ENCODE data around the gene IQCM.
"Not testable (repeated sequence)": the region's sequence is repeated elsewhere in the genome, so short reads cannot be mapped to it uniquely, and the experiment has no call there.

The IQCM gene

DNA sequence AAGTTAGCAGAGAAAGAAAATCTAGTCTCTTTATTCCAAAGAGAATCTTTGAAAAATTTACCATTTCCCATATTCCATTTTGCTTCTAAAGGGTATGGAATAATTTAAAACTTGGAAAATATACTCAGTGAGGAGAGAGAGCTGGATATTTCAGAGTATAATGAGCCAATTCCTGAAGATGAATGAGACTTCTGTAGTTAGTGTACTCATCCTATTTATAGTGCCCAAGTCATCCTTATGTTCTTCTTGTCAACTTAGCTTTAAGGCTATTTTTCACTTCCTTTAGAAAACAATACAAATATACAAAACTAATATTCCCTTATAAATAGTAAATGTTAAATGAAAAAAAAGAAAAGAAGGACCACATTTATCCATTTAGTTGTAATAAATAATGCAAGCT lies 302.6 kb downstream of the IQCM start:
- Mint-ChIP-seq H3K27ac (no peak overlapping the region), H3K4me3 (no peak overlapping the region), H3K36me3 (ENCODE audit: low read depth) (no peaks in the 10 kb centered on the region), H3K27me3 (ENCODE audit: low read depth) (peaks cover 3% of the 10 kb centered on the region), H3K4me1 (peaks cover 4% of the 10 kb centered on the region), H3K9me3 (no peaks in the 10 kb centered on the region)
- TF ChIP-seq, protein P1, sequence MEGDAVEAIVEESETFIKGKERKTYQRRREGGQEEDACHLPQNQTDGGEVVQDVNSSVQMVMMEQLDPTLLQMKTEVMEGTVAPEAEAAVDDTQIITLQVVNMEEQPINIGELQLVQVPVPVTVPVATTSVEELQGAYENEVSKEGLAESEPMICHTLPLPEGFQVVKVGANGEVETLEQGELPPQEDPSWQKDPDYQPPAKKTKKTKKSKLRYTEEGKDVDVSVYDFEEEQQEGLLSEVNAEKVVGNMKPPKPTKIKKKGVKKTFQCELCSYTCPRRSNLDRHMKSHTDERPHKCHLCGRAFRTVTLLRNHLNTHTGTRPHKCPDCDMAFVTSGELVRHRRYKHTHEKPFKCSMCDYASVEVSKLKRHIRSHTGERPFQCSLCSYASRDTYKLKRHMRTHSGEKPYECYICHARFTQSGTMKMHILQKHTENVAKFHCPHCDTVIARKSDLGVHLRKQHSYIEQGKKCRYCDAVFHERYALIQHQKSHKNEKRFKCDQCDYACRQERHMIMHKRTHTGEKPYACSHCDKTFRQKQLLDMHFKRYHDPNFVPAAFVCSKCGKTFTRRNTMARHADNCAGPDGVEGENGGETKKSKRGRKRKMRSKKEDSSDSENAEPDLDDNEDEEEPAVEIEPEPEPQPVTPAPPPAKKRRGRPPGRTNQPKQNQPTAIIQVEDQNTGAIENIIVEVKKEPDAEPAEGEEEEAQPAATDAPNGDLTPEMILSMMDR (IDR thresholded peaks at IDR 0.05; ENCODE audit: unreplicated experiment in 3 of 3), result no peak

DNA sequence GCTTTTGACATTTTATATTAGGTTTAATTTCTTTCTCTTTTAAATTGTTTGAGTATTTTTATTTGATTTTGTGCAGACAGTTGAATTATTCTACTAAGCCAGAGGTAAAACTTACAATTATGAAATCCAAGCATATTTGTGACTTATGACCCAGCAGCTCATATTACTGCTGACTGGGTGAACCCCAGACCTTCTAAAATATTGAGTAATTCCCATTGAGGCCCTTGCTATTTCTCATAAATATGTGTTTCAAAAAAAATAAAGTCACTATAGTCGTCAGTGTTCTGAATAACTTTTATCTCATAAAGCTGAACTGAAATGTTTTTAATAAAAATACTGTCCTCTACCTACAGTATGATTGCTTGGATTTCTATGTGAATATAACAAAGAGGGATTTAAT lies 303.1 kb downstream of the IQCM start:
- Mint-ChIP-seq H3K36me3 (ENCODE audit: low read depth) (no peaks in the 10 kb centered on the region), H3K9me3 (peaks cover under 1% of the 10 kb centered on the region), H3K4me1 (peaks cover 4% of the 10 kb centered on the region), H3K27ac (no peak overlapping the region), H3K27me3 (ENCODE audit: low read depth) (peaks cover 3% of the 10 kb centered on the region), H3K4me3 (no peak overlapping the region)
- TF ChIP-seq, protein P1 (IDR thresholded peaks at IDR 0.05; ENCODE audit: unreplicated experiment in 3 of 3), result no peak

DNA sequence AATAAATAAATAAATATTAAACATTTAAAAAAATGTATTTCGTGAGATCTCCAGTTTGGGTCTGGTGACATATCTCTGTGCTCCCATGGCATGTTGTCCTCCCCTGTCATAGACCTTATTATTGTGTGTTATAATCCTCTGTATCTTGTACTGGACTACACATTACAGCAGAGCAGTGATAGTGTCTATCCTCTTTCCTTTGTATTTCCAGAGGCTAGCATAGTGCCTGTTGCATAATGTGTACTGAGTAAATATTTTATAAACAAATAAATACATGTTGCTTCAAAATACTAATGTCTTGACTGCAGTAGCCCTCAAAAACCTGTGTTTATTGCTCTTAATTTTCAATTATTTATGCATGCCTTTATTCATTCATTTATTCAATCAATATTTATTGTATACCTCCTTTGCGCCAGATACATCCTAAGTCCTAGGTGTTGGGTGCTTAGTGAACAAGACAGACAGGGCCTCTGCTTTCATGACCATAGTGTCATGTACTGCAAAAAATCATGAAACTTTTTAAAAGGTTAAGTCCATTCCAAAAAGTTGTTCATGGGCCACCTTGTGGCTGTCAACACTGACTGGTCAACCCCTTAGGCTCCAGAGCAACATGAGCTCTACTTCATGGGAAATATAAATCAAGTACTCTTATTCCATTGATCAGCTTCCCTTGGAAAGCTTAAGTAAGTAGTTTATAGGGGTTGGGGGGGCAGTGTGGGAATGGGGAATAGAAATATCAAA lies 303.9 kb downstream of the IQCM start:
- Mint-ChIP-seq H3K27ac (no peak overlapping the region), H3K9me3 (peaks cover 6% of the 10 kb centered on the region), H3K4me3 (no peak overlapping the region), H3K4me1 (peaks cover 4% of the 10 kb centered on the region), H3K27me3 (ENCODE audit: low read depth) (peaks cover 3% of the 10 kb centered on the region), H3K36me3 (ENCODE audit: low read depth) (no peaks in the 10 kb centered on the region)
- TF ChIP-seq, protein P1 (IDR thresholded peaks at IDR 0.05; ENCODE audit: unreplicated experiment in 3 of 3), result no peak

DNA sequence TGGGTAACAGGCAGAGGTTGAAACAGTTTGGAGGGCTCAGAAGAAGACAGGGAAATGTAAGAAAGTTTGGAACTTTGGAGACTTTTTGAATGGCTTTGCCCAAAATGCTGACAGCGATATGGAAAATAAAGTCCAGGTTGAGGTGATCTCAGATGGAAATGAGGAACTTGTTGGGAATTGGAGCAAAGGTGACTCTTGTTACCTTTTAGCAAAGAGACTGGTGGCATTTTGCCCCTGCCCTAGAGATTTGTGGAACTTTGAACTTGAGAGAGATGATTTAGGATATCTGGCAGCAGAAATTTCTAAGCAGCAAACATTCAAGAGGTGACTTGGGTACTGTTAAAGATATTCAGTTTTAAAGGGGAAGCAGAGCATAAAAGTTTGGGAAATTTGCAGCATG lies 308.3 kb downstream of the IQCM start:
- not testable (repeated sequence) for H3K4me1 Mint-ChIP-seq; H3K27ac Mint-ChIP-seq; H3K36me3 Mint-ChIP-seq (ENCODE audit: low read depth); H3K9me3 Mint-ChIP-seq; H3K27me3 Mint-ChIP-seq (ENCODE audit: low read depth); H3K4me3 Mint-ChIP-seq

DNA sequence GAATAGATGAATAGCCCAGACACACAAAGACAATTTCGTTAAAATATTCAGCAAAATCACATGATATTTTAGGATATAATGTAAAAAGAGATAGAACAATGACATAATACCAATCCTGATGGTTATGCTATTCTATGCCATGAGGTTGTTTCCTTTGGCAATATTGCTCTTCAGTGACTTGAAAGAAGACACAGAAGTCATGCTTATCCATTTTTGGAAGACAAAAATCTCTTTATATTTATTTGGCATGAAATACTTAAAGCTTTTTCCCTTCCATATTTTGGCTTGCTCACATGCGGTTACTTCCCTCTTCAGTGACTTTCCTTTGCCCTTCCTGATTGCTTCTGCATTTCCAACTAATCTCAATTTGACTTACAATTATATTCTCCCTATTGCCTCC lies 314.8 kb downstream of the IQCM start:
- Mint-ChIP-seq H3K27ac (no peak overlapping the region), H3K4me1 (no peaks in the 10 kb centered on the region), H3K4me3 (no peak overlapping the region), H3K9me3 (peaks cover 4% of the 10 kb centered on the region), H3K36me3 (ENCODE audit: low read depth) (no peaks in the 10 kb centered on the region), H3K27me3 (ENCODE audit: low read depth) (peaks cover 3% of the 10 kb centered on the region)
- TF ChIP-seq, protein P1 (IDR thresholded peaks at IDR 0.05; ENCODE audit: unreplicated experiment in 3 of 3), result no peak

DNA sequence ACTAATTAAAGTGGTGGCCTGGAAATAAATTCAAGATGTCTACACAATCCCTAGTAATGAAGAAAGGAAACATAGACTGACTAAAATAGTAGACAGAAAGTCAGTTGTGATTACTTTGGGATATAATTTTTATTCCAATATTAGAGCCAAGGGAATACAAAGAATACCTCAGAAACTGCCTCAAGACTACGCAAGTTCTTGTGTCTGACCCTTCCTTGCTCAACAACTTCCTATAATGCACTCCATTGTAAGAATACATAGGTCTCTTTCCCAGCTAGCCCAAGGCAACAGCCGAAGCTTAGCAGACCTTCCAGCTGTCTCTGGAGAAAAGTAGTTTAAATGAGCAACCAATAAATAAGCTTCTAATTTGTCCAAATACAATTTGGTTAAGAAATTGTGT lies 315.9 kb downstream of the IQCM start:
- Mint-ChIP-seq H3K36me3 (ENCODE audit: low read depth) (no peaks in the 10 kb centered on the region), H3K4me3 (no peak overlapping the region), H3K4me1 (no peaks in the 10 kb centered on the region), H3K9me3 (peaks cover 5% of the 10 kb centered on the region), H3K27me3 (ENCODE audit: low read depth) (peaks cover 3% of the 10 kb centered on the region), H3K27ac (no peak overlapping the region)
- TF ChIP-seq, protein P1 (IDR thresholded peaks at IDR 0.05; ENCODE audit: unreplicated experiment in 3 of 3), result no peak

Measured in nephron (organoid).